HepG2 (cell line): ENCODE data around the gene DPAGT1. TPM values are rescaled to one million over a fixed set of nuclear protein-coding genes. Genes with fewer than 3 reads are reported as not detected.

Experiments
- CCDC6 ChIP-seq: sonication (generic); formaldehyde crosslinking; IDR thresholded peaks from 2 replicates; pipeline ENCODE4 v1.8.1; 2022; ENCODE audit warnings: mild to moderate bottlenecking, missing genetic modification reagents, moderate library complexity
- FOXK2 ChIP-seq: fragments of 450-650 bp; IDR thresholded peaks from 2 replicates; pipeline ENCODE4 v1.6.1; 2016
- FOXP1 ChIP-seq, 2 experiments: fragments of 450-650 bp in 1 of 2; IDR thresholded peaks; 2 replicates each; pipeline ENCODE4 v1.6.1; 2017 to 2018; ENCODE audit warnings: antibody characterized with exemption in 1 of 2
- IRF1 ChIP-seq: sonication (generic); formaldehyde crosslinking; IDR thresholded peaks from 2 replicates; pipeline ENCODE4 v1.4.0; 2020; ENCODE audit warnings: low read depth, mild to moderate bottlenecking, missing genetic modification reagents
- IRF2 ChIP-seq: IDR thresholded peaks from 2 replicates; pipeline ENCODE4 v1.6.1; 2018; ENCODE audit warnings: missing genetic modification reagents, missing compliant biosample characterization
- JUN ChIP-seq: sonication (generic); formaldehyde crosslinking; IDR thresholded peaks from 2 replicates; pipeline ENCODE4 v1.4.0; 2020; ENCODE audit warnings: mild to moderate bottlenecking, missing genetic modification reagents
- PATZ1 ChIP-seq: sonication (generic); formaldehyde crosslinking; IDR thresholded peaks from 2 replicates; pipeline ENCODE4 v1.4.0; 2020; ENCODE audit warnings: missing genetic modification reagents
- PHF8 ChIP-seq: sonication (generic); formaldehyde crosslinking; IDR thresholded peaks from 2 replicates; pipeline ENCODE4 v1.5.0; 2020; ENCODE audit warnings: missing genetic modification reagents
- POLR2A ChIP-seq, 2 experiments: IDR thresholded peaks; 2 replicates each; pipeline ENCODE4 v1.6.1; 2011; ENCODE audit warnings: low read depth in 2 of 2, low read length in 2 of 2, mild to moderate bottlenecking in 1 of 2, moderate library complexity in 1 of 2; ENCODE audit not compliant: insufficient read depth in 1 of 2
- SIN3A ChIP-seq: IDR thresholded peaks from 2 replicates; pipeline ENCODE4 v1.6.1; 2011; ENCODE audit warnings: low read depth, mild to moderate bottlenecking, control low read depth, low read length, borderline replicate concordance
- SOX6 ChIP-seq, 2 experiments: fragments of 450-650 bp in 1 of 2; sonication (generic) in 1 of 2; formaldehyde crosslinking in 1 of 2; IDR thresholded peaks; 2 replicates each; pipeline versions ENCODE4 v1.4.0 to v1.6.1; 2017 to 2020; ENCODE audit warnings: antibody characterized with exemption in 1 of 2, mild to moderate bottlenecking in 1 of 2, missing genetic modification reagents in 1 of 2
- SRSF9 ChIP-seq: fragments of 200-400 bp; formaldehyde crosslinking; IDR thresholded peaks from 2 replicates; pipeline ENCODE4 v1.6.1; 2018; ENCODE audit warnings: borderline replicate concordance, mild to moderate bottlenecking, low read depth, low read length; ENCODE audit not compliant: insufficient read depth, poor library complexity, severe bottlenecking
- TARDBP ChIP-seq: sonication (generic); formaldehyde crosslinking; IDR thresholded peaks from 2 replicates; pipeline ENCODE4 v1.8.0; 2022; ENCODE audit warnings: mild to moderate bottlenecking, missing genetic modification reagents
- TBL1XR1 ChIP-seq: fragments of 150-350 bp; IDR thresholded peaks from 2 replicates; pipeline ENCODE4 v1.6.1; 2014; ENCODE audit warnings: borderline replicate concordance, low read length; ENCODE audit not compliant: partially characterized antibody
- ZMYM3 ChIP-seq: sonication (generic); formaldehyde crosslinking; IDR thresholded peaks from 2 replicates; pipeline ENCODE4 v1.5.1; 2020; ENCODE audit warnings: mild to moderate bottlenecking, missing genetic modification reagents
- ZNF143 ChIP-seq: sonication (generic); formaldehyde crosslinking; IDR thresholded peaks from 2 replicates; pipeline ENCODE4 v1.4.0; 2020; ENCODE audit warnings: missing genetic modification reagents
- ZNF713 ChIP-seq: sonication (generic); formaldehyde crosslinking; IDR thresholded peaks from 2 replicates; pipeline ENCODE4 v1.4.0; 2020; ENCODE audit warnings: mild to moderate bottlenecking, missing genetic modification reagents
- ZNF746 ChIP-seq: sonication (generic); formaldehyde crosslinking; IDR thresholded peaks from 2 replicates; pipeline ENCODE4 v1.8.0; 2022; ENCODE audit warnings: mild to moderate bottlenecking, missing genetic modification reagents
- ZNF775 ChIP-seq: sonication (generic); formaldehyde crosslinking; IDR thresholded peaks from 2 replicates; pipeline ENCODE4 v1.4.0; 2020; ENCODE audit warnings: missing genetic modification reagents, mild to moderate bottlenecking, moderate library complexity, borderline replicate concordance
- ZNF839 ChIP-seq: sonication (generic); formaldehyde crosslinking; IDR thresholded peaks from 2 replicates; pipeline ENCODE4 v1.4.0; 2020; ENCODE audit warnings: missing genetic modification reagents, mild to moderate bottlenecking, borderline replicate concordance
- polyA plus RNA-seq, 8 experiments: library from polyadenylated mRNA; depleted of rRNA in 3 of 8; stranded (reverse) in 7 of 8; unstranded in 1 of 8; fragments of >200 nt; fragmentation: Illumina TruSeq in 4 of 8; extraction: Trizol in 4 of 8; gene quantifications; 2 replicates each; pipeline versions ENCODE4 v1.2.1 to v1.2.3, GENCODE V29; 2011 to 2016; ENCODE audit warnings: low read depth in 4 of 8, missing spikeins in 1 of 8, mixed read lengths in 1 of 8; ENCODE audit not compliant: insufficient read depth in 1 of 8
- total RNA-seq, 5 experiments: library from RNA; depleted of rRNA; stranded (reverse); fragments of >200 nt; fragmentation: Illumina TruSeq; extraction: Trizol; gene quantifications; 2 replicates each; pipeline ENCODE4 v1.2.3, GENCODE V29; 2016; ENCODE audit warnings: low read depth in 1 of 5
- TF ChIP-seq, protein P1 (sequence below): IDR thresholded peaks from 2 replicates; pipeline ENCODE4 v1.6.1; 2016; ENCODE audit warnings: low read depth, borderline replicate concordance
- TF ChIP-seq, protein P2 (sequence below): sonication (generic); formaldehyde crosslinking; IDR thresholded peaks from 2 replicates; pipeline ENCODE4 v1.5.0; 2020; ENCODE audit warnings: mild to moderate bottlenecking, missing genetic modification reagents
- TF ChIP-seq, protein P3 (sequence below): IDR thresholded peaks from 2 replicates; pipeline ENCODE4 v1.6.1; 2012; ENCODE audit warnings: inconsistent platforms
- TF ChIP-seq, protein P4 (sequence below): sonication (generic); formaldehyde crosslinking; IDR thresholded peaks from 2 replicates; pipeline ENCODE4 v1.4.0; 2020; ENCODE audit warnings: mild to moderate bottlenecking, missing genetic modification reagents

The DPAGT1 gene
- total and polyA plus RNA-seq, 2 of the 13 experiments (the other 11 are each of a cell fraction or from before 2014, with no cell fraction given): 37.6 to 70.7 TPM

DNA sequence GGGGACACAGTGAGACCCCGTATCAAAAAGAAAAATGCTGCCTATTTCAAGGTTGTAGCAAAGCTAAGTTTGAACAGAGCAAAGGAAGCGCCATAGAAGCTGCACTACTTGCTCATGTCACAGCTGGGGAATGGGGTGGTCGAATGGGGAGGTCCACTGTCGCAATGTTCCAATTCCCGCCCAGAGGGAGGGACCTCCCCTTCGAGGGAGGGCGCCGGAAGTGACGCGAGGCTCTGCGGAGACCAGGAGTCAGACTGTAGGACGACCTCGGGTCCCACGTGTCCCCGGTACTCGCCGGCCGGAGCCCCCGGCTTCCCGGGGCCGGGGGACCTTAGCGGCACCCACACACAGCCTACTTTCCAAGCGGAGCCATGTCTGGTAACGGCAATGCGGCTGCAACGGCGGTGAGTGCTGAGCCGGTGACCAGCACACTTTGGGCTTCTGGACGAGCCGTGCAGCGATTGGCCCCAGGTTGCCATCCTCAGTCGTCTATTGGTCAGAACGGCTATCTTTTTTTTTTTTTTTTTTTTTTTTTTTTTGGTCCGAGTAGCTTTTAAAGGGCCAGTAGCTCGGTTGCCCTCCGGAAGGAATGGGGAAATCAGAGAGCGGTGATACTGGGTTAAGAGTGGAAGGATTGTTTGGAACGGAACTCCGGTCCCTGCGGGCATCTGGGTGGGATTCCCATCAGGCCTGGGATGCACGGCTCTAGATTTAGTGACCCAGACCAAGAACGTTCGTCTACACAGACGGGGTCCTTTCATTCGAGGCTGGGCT lies 16.8 kb downstream of the DPAGT1 start, which contains the start of gene HMBS (continued):
- TF ChIP-seq ZNF746 (CRISPR knock-in tag) (peak; percentile 95), CCDC6 (CRISPR knock-in tag) (0 out of 2 replicates have a peak, but pooled peaks have one; percentile 48), FOXK2 (no peak), FOXP1 (IDR thresholded peaks at IDR 0.05) (no peak), FOXP1 (CRISPR knock-in tag; IDR thresholded peaks at IDR 0.05) (no peak), IRF1 (CRISPR knock-in tag) (no peak), ZNF713 (no peak), PHF8 (CRISPR knock-in tag) (peak; percentile 88), POLR2A (IDR thresholded peaks at IDR 0.05; ENCODE audit: insufficient read depth in 1 of 2, low read depth in 2 of 2, low read length in 2 of 2) (peak; percentile 83 to 93), ZNF839 (no peak), IRF2 (CRISPR knock-in tag) (no peak; the same call in 1 of the 2 replicates), PATZ1 (CRISPR knock-in tag) (peak; percentile 85), TBL1XR1 (no peak), SOX6 (IDR thresholded peaks at IDR 0.05) (no peak), SOX6 (CRISPR knock-in tag; IDR thresholded peaks at IDR 0.05) (peak; percentile 65), SRSF9 (no peak), TARDBP (CRISPR knock-in tag) (no peak; the same call in 1 of the 2 replicates), JUN (CRISPR knock-in tag) (peak; percentile 51; the same call in 1 of the 2 replicates), SIN3A (peak; percentile 93), ZMYM3 (CRISPR knock-in tag) (0 out of 2 replicates have a peak, but pooled peaks have one; percentile 25), ZNF143 (peak; percentile 43; the same call in 1 of the 2 replicates), ZNF775 (CRISPR knock-in tag) (no peak)
- TF ChIP-seq, protein P1, sequence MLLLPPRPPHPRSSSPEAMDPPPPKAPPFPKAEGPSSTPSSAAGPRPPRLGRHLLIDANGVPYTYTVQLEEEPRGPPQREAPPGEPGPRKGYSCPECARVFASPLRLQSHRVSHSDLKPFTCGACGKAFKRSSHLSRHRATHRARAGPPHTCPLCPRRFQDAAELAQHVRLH (CRISPR knock-in tag): no peak; the same call in 1 of the 2 replicates
- TF ChIP-seq, protein P2, sequence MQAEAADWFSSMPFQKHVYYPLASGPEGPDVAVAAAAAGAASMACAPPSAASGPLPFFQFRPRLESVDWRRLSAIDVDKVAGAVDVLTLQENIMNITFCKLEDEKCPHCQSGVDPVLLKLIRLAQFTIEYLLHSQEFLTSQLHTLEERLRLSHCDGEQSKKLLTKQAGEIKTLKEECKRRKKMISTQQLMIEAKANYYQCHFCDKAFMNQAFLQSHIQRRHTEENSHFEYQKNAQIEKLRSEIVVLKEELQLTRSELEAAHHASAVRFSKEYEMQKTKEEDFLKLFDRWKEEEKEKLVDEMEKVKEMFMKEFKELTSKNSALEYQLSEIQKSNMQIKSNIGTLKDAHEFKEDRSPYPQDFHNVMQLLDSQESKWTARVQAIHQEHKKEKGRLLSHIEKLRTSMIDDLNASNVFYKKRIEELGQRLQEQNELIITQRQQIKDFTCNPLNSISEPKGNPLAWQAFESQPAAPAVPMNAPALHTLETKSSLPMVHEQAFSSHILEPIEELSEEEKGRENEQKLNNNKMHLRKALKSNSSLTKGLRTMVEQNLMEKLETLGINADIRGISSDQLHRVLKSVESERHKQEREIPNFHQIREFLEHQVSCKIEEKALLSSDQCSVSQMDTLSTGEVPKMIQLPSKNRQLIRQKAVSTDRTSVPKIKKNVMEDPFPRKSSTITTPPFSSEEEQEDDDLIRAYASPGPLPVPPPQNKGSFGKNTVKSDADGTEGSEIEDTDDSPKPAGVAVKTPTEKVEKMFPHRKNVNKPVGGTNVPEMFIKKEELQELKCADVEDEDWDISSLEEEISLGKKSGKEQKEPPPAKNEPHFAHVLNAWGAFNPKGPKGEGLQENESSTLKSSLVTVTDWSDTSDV (CRISPR knock-in tag): no peak
- TF ChIP-seq, protein P3, sequence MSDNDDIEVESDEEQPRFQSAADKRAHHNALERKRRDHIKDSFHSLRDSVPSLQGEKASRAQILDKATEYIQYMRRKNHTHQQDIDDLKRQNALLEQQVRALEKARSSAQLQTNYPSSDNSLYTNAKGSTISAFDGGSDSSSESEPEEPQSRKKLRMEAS: peak; percentile 78
- TF ChIP-seq, protein P4, sequence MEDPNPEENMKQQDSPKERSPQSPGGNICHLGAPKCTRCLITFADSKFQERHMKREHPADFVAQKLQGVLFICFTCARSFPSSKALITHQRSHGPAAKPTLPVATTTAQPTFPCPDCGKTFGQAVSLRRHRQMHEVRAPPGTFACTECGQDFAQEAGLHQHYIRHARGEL: no peak
